Bronchus fibroblast of lung (primary cell): ENCODE measurements around the gene PAEP. TPM values are rescaled to one million over a fixed set of nuclear protein-coding genes. Genes with fewer than 3 reads are reported as not detected.

Experiments
- total RNA-seq: library from RNA; depleted of rRNA; stranded (reverse); fragments of >200 nt; gene quantifications from 2 replicates; pipeline ENCODE4 v1.2.3, GENCODE V29; 2015

Gene PAEP
- total RNA-seq = not detected in 2 replicates

DNA sequence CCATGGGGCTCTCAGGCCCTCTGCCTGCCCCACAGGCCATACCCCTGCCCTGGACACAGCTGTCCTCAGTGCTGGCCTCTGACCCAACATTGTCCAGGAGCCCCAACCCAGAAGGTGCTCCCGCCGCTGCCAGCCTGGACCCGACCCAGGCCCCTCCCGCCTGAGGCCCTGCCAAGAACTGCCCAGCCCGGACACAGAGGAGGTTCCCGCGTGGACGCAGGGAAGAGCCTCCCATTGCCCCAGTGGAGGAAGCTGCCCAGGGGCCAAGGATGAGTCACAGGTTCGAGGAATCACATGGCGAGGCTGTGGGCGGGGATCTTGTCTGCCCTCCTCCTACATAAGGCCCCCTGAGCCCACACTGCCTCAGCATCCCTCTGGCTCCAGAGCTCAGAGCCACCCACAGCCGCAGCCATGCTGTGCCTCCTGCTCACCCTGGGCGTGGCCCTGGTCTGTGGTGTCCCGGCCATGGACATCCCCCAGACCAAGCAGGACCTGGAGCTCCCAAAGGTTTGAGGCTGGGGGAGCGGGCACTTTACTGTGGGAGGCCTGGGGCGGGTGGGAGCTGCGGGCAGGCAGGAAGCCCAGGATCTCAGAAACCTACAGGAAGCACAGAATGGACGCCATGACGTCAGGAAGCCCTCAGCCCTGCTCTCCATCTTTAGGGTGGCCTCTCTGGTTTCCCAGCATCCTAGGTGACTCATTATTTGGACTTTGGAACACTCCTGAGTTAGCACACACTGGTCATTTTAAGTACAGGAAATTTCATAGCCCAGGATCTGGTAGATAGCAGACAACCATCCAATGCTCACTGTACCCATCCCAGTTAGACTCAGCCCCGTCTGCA, at the start of gene PAEP:
TSS of gene PAEP (plus strand) at position 366 of the 844 bp plus-strand sequence.

DNA sequence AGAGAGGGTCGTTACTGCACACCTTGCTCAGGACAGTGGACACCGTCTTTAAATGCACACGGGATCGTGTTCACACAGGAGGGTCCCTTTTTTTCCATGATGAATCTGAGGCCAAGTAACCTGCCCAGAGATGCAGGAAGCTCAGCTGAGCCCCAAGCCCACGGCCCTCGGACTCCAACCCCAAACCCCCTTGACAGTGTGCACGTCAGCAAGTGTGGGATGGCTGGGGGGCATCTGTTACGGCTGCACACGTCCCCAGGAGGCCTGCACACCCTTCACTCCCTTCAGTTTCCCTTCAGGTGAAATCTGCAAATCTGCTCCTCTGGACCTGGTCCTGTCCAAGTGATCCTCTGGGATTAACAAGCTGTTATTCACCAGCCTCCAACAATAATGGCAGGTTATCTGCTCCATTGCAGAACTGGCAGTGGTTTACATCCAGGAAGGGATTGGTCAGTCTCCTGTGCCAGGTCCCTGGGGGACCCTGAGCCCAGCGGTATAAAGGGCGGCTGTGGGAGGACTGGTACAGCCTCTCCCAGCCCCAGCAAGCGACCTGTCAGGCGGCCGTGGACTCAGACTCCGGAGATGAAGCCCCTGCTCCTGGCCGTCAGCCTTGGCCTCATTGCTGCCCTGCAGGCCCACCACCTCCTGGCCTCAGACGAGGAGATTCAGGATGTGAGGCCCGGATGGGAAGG, 40.5 kb upstream of the PAEP start, which contains the start of gene LCN1:
TSS of gene LCN1 (plus strand) at position 525 of the 692 bp plus-strand sequence. CDS start at position 583, 58 bp downstream.

DNA sequence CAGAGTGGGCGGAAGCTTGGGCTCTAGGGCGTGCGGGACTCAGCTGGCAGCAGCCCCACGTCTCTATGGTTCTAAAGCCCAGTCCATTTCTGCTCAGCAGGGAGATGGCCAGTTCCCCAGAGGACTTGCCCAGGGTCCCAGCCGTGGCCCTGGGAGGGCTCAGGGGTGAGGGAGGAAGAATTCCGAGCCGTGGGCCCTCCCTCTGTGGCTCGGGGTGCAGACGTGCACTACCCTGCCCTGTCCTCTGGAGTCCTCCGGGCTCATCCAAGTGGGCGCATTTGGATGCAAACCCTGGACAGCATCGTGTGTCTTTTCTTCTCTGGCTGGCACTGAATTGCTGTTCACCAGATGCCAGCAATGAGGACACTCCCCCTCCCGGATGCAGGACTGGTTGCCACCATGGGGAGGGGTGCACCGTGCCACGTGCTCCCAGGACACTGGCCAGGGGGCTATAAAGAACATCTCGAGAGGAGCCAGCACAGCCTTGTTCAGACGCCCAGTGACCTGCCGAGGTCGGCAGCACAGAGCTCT, 15.8 kb upstream of the PAEP start, which contains the start of gene OBP2A:
TSS of gene OBP2A (plus strand) at position 481 of the 531 bp plus-strand sequence. CDS start 55 bp downstream, outside the sequence.

Other genes starting within 250 kb of the PAEP start
- gene PPP1R26, start 82.0 kb upstream of the PAEP start, total RNA-seq = 7.6 and 7.9 TPM in 2 replicates
- 43.7 and 47.1 TPM in 2 replicates for gene MRPS2, start 61.1 kb upstream of the PAEP start, total RNA-seq
- gene LCN1, start 40.3 kb upstream of the PAEP start, total RNA-seq = not detected in 2 replicates
- gene OBP2A, start 15.6 kb upstream of the PAEP start, total RNA-seq = not detected in 2 replicates
- not detected in 2 replicates for gene GLT6D1, start 77.8 kb downstream of the PAEP start, total RNA-seq
- gene LCN9, start 101.6 kb downstream of the PAEP start, total RNA-seq = not detected in 2 replicates
- not detected in 2 replicates for gene SOHLH1, start 137.7 kb downstream of the PAEP start, total RNA-seq
- not detected in 2 replicates for gene KCNT1, start 140.4 kb downstream of the PAEP start, total RNA-seq